ENCODE results near the gene ERC2. TPM values are rescaled to one million over a fixed set of nuclear protein-coding genes. Genes with fewer than 3 reads are reported as not detected.

ERC2 gene
- polyA plus RNA-seq, 2 of the 4 experiments (the other 2 are of a cell fraction) = 0.16 TPM; not detected in 1

DNA sequence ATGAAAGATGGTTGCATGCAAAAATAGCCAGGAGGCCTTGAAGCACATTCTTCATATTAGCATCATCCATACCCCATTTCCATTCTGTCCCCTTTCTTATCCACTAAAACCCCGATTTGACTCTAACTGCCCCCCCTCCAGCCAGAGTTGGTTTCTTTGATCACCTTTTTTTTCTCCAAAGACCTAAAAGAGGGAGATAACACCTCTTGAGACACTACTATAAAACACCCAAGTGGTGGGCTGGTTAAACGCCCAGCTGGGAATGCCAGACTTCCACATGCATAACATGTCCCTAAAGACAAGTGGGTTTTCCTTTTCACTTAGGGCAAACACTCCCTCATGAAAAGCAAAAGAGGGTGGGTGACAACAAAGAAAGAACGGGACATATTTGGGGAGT is 847.2 kb downstream of the ERC2 start:
- H3K27ac ChIP-seq = no peak overlapping the region
- FAIRE-seq (no peak), ATAC-seq (no peak), DNase-seq (ENCODE audit: low read depth in 1 of 2, low spot score in 1 of 2) (no peak)
- POLR2A ChIA-PET = no interaction called here
- no peaks in the 10 kb centered on the region for H3K9me3 ChIP-seq
- WGBS (ENCODE audit: missing lambda C conversion rate) = 19% methylated on average over 3 of the region's 3 CpGs
- no peak overlapping the region for H3K4me2 ChIP-seq
- no peak overlapping the region for H3K4me3 ChIP-seq
- TF ChIP-seq CHD4 (IDR thresholded peaks at IDR 0.05; ENCODE audit: borderline replicate concordance) (no peak), HDAC2 (IDR thresholded peaks at IDR 0.05) (no peak), CEBPB (IDR thresholded peaks at IDR 0.05) (no peak), RAD21 (conservative IDR thresholded peaks at IDR 0.05 in 1 of 2, IDR thresholded peaks at IDR 0.05 in 1 of 2) (no peak), HOXB13 (CRISPR knock-in tag; IDR thresholded peaks at IDR 0.05; ENCODE audit: low read depth) (no peak), CBX2 (IDR thresholded peaks at IDR 0.05; ENCODE audit: borderline replicate concordance, low read depth) (no peak), ZNF302 (CRISPR knock-in tag; IDR thresholded peaks at IDR 0.05) (no peak), RCOR1 (IDR thresholded peaks at IDR 0.05; ENCODE audit: low read depth, low read length) (no peak), JUNB (IDR thresholded peaks at IDR 0.05) (no peak), KDM1A (IDR thresholded peaks at IDR 0.05; ENCODE audit: low read depth) (no peak), NR3C1 (IDR thresholded peaks at IDR 0.05) (no peak), ZC3H11A (IDR thresholded peaks at IDR 0.05) (no peak), NPAS2 (CRISPR knock-in tag; IDR thresholded peaks at IDR 0.05; ENCODE audit: borderline replicate concordance) (no peak)
- no peaks in the 10 kb centered on the region for H3K4me1 ChIP-seq
- CTCF ChIA-PET = interaction anchor here (1.2 kb wide), 1 partner anchor 250 kb away, joined by 4 read pairs; no protein-coding TSS in a partner anchor

DNA sequence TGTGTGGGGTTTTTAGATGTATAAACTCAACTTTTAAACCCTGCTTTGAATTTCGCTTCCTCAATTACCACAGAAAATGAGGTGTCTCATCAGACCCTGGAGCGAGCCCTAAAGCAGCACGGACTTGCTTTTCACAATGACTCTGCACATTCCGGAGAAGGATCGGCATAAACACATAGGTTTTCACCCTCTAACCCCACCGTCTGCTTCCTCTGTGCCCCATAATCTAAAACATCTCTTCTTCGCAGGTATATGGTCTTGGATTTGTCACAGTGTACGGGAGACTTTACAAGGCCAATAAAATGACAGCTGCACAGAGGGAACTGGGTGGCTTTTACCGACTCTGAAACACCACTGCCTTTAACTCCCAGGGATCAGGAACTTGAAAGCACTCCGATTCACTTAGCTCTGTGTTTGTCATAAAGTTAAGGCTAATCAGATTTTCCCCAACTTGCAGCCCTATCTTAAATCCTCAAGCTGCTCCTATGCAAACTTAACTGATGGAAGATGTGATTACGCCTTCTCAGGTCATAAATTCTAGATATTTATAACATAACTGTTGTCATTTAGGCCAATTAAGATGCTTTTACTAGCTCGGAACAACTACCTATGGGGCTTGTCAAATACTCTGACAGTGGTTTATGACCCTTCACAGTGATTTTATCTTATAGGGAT is 847.8 kb downstream of the ERC2 start:
- ChIA-PET CTCF (interaction anchor here (1.2 kb wide), 1 partner anchor 250 kb away, joined by 4 read pairs; no protein-coding TSS in a partner anchor), POLR2A (no interaction called here)
- WGBS (ENCODE audit: missing lambda C conversion rate) = 50% methylated on average over 12 of the region's 12 CpGs
- H3K27ac ChIP-seq = no peak overlapping the region
- FAIRE-seq (no peak), DNase-seq (ENCODE audit: low read depth in 1 of 2, low spot score in 1 of 2) (no peak), ATAC-seq (no peak)
- no peaks in the 10 kb centered on the region for H3K9me3 ChIP-seq
- no peak overlapping the region for H3K4me3 ChIP-seq
- TF ChIP-seq HOXB13 (CRISPR knock-in tag; IDR thresholded peaks at IDR 0.05; ENCODE audit: low read depth) (no peak), CBX8 (IDR thresholded peaks at IDR 0.05) (no peak), ESRRA (IDR thresholded peaks at IDR 0.05; ENCODE audit: borderline replicate concordance, low read length) (no peak), TP53 (CRISPR knock-in tag; IDR thresholded peaks at IDR 0.05) (no peak), NPAS2 (CRISPR knock-in tag; IDR thresholded peaks at IDR 0.05; ENCODE audit: borderline replicate concordance) (no peak)
- H3K4me1 ChIP-seq = no peaks in the 10 kb centered on the region
- H3K4me2 ChIP-seq = no peak overlapping the region

DNA sequence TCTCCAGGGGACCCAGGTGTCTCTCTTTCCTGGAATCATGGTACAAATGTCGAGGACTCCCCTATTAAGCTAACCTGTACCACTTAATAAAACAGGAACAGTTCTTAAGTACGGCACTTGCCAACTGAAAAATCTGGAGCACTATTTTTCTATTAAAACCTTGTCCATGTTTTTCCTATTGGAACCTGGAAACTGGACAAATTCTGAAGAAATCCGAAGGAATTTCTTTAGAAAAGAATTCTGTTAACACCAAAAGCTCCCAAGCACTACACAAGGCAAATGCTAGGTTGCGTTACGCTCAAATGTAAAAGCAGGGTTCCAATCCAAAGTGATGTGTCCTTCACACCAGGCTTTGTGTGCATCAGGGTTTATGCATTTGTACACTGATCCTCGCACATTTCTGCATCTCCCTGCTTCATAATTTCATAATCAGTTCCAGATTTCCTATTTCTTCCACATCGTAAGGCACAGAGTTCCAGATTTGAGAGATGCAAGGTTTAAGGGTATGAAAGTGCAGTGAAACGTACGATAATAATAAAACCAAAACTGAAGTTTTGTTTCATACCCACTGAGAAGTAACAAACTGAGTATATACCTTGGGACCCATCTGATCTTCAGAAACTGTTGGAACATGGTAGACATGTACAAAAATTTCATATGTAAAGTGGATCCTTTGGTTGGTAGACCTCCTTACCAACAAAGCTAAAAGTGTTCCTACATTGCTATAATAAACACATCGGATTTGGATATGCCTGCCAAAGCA is 849.0 kb downstream of the ERC2 start:
- FAIRE-seq = no peak
- CTCF ChIA-PET = interaction anchor here (0.7 kb wide), 1 partner anchor 44 kb away, joined by 3 read pairs; no protein-coding TSS in a partner anchor
- Histone ChIP-seq H3K4me1 (no peaks in the 10 kb centered on the region), H3K4me3 (no peak overlapping the region), H3K9me3 (no peaks in the 10 kb centered on the region), H3K4me2 (no peak overlapping the region), H3K27ac (no peak overlapping the region)
- POLR2A ChIA-PET = no interaction called here
- no peak for ATAC-seq
- WGBS (ENCODE audit: missing lambda C conversion rate) = 56% methylated on average over 10 of the region's 10 CpGs
- TF ChIP-seq JUN (IDR thresholded peaks at IDR 0.05) (no peak), HDAC2 (IDR thresholded peaks at IDR 0.05) (no peak)
- no peak for DNase-seq (ENCODE audit: low read depth in 1 of 2, low spot score in 1 of 2)

DNA sequence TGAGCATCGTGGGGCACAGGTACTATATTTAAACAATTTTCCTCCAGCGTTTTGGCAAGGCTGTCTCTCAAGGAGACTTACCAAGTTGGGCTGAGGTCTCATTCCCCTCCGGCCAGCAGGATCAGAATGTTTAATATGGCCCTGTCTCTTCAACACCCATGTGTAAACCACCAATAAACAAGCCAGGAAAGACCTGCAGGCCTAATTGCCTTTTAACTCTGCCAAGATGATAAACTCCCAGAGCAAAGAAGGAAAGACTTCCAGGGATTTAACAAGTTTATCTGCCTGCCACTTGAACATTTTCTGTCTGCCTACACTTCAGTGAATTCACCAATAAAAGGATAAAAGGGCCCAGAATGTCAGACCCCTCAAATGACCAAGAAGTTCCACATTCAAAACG is 850.9 kb downstream of the ERC2 start:
- POLR2A ChIA-PET = no interaction called here

More for the DNA sequence above, 850.9 kb downstream of the ERC2 start:
- no peak overlapping the region for H3K4me2 ChIP-seq
- TF ChIP-seq ZFP36 (IDR thresholded peaks at IDR 0.05; ENCODE audit: borderline replicate concordance, partially characterized antibody) (no peak), CHD4 (IDR thresholded peaks at IDR 0.05; ENCODE audit: borderline replicate concordance) (no peak), NFE2L2 (conservative IDR thresholded peaks at IDR 0.05; ENCODE audit: low read length) (no peak), CHD2 (IDR thresholded peaks at IDR 0.05; ENCODE audit: low read length, partially characterized antibody) (no peak), ZC3H11A (IDR thresholded peaks at IDR 0.05) (no peak), ZNF302 (CRISPR knock-in tag; IDR thresholded peaks at IDR 0.05) (no peak), RFX5 (IDR thresholded peaks at IDR 0.05) (no peak), POLR2A (IDR thresholded peaks at IDR 0.05; ENCODE audit: low read length) (no peak), TFCP2L1 (CRISPR knock-in tag; IDR thresholded peaks at IDR 0.05) (no peak), RAD21 (conservative IDR thresholded peaks at IDR 0.05 in 1 of 2, IDR thresholded peaks at IDR 0.05 in 1 of 2) (no peak), MAZ (IDR thresholded peaks at IDR 0.05; ENCODE audit: borderline replicate concordance, low read depth, low read length) (no peak), EP300 (IDR thresholded peaks at IDR 0.05) (no peak), GATA3 (IDR thresholded peaks at IDR 0.05; ENCODE audit: borderline replicate concordance) (no peak), KDM5A (IDR thresholded peaks at IDR 0.05) (no peak), EHF (CRISPR knock-in tag; IDR thresholded peaks at IDR 0.05) (no peak)
- TF ChIP-seq, protein P1, sequence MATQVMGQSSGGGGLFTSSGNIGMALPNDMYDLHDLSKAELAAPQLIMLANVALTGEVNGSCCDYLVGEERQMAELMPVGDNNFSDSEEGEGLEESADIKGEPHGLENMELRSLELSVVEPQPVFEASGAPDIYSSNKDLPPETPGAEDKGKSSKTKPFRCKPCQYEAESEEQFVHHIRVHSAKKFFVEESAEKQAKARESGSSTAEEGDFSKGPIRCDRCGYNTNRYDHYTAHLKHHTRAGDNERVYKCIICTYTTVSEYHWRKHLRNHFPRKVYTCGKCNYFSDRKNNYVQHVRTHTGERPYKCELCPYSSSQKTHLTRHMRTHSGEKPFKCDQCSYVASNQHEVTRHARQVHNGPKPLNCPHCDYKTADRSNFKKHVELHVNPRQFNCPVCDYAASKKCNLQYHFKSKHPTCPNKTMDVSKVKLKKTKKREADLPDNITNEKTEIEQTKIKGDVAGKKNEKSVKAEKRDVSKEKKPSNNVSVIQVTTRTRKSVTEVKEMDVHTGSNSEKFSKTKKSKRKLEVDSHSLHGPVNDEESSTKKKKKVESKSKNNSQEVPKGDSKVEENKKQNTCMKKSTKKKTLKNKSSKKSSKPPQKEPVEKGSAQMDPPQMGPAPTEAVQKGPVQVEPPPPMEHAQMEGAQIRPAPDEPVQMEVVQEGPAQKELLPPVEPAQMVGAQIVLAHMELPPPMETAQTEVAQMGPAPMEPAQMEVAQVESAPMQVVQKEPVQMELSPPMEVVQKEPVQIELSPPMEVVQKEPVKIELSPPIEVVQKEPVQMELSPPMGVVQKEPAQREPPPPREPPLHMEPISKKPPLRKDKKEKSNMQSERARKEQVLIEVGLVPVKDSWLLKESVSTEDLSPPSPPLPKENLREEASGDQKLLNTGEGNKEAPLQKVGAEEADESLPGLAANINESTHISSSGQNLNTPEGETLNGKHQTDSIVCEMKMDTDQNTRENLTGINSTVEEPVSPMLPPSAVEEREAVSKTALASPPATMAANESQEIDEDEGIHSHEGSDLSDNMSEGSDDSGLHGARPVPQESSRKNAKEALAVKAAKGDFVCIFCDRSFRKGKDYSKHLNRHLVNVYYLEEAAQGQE (IDR thresholded peaks at IDR 0.05) = no peak
- no peak overlapping the region for H3K27ac ChIP-seq
- 18% methylated on average over 4 of the region's 4 CpGs for WGBS (ENCODE audit: missing lambda C conversion rate)
- CTCF ChIA-PET = no interaction called here
- H3K4me1 ChIP-seq = no peaks in the 10 kb centered on the region
- no peaks in the 10 kb centered on the region for H3K9me3 ChIP-seq
- ATAC-seq = no peak
- DNase-seq (ENCODE audit: low read depth in 1 of 2, low spot score in 1 of 2) = no peak
- no peak for FAIRE-seq
- H3K4me3 ChIP-seq = no peak overlapping the region
